Islet of Langerhans (tissue), 1 donor: ENCODE results near the gene SIRT3.
"Not testable (repeated sequence)": the region's sequence is repeated elsewhere in the genome, so short reads cannot be mapped to it uniquely, and the experiment has no call there.

Experiments used
- FAIRE-seq: peaks from one replicate; lab custom pipeline; 2011; peaks lifted over from hg19 to GRCh38; lab: Jason Lieb, UNC

Gene SIRT3

DNA sequence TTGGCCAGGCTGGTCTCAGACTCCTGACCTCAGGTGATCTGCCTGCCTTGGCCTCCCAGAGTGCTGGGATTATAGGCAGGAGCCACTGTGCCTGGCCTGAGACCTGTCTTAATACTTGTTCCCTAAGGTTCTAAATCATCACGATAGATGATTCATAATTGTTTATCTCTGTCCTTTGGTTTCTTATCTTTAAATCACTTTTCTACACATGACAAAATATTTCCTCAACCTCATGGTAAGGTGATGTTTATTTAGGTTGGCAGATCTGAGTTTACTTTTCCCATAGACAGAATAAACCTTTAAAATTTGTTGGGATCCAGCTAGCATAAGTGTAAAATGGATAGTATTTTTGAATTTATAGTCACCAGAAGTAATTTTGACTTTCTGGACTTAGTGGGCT, 4.2 kb upstream of the SIRT3 start:
- FAIRE-seq: no peak

DNA sequence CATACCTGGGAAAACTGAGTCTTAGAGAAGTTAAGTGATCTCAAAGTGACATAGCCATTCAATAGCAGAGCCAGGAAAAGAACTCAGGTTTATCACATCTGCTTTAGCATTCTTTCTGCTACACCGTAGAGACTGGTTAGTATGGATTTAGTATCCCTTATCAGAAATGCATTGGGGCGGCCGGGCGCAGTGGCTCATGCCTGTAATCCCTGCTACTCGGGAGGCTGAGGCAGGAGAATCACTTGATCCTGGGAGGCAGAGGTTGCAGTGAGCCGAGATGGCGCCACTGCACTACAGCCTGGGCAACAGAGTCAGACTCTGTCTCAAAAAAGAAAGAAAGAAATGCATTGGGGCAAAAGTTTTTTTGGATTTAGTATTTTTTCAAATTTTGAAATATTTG, 2.2 kb upstream of the SIRT3 start:
- FAIRE-seq: not testable (repeated sequence)

GRCh38 chr11:236774-237767, 929 bp upstream of the SIRT3 start, which contains the start of gene PSMD13:
Gene PSMD13 (plus strand): TSS chr11:236976. CDS start chr11:237050, 74 bp downstream.
- FAIRE-seq: no peak

DNA sequence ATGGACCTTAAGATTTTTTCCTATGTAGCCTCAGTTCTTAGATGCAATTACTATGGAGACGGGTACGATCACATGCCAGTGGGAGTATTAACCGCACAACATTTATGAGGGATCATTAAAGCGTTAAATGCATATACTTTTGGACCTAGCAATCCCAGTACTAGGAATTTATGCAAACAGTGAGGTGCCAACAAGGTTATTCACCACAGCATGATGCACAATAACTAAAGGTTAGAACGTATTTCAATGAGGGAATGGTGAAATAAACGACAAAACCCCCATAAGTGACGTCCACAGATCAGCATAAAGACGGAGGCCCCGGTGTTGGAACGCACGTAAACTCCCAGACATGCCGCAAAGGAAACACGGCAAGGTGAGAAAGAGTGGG, 539 bp downstream of the SIRT3 start:
- FAIRE-seq: no peak

GRCh38 chr11:235180-235579, 962 bp downstream of the SIRT3 start:
- FAIRE-seq: no peak

DNA sequence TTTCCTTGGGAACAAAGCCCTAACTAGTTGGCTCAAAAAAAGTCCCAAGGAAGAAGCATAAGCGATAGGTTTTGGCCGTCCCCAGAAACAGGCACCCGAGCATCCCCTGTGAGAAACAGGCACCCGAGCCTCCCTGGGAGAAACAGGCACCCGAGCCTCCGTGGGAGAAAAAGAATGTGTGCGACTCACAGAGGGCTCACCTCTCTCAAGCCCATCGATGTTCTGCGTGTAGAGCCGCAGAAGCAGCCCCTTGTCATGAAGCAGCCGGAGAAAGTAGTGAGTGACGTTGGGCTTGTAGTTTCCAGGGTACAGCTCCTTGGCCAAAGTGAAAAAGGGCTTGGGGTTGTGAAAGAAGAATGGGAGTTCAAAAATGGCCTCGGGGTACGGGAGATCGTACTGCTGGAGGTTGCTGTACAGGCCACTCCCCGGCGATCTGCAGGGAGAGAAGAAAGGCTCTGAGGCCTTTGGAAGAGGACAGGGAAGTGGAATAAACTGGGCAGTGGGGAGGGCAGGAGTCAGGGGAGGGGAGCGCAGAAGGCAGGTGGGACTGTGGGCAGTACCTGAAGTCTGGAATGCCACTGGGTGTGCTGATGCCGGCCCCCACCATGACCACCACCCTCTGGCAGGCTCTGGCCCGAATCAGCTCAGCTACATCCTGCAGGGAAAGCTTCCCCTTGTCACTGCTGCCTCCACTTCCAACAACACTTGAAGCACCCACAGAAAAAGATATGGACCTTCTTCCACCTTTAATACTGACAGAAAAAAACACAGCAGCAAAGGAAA, 3.2 kb downstream of the SIRT3 start:
- FAIRE-seq: no peak

DNA sequence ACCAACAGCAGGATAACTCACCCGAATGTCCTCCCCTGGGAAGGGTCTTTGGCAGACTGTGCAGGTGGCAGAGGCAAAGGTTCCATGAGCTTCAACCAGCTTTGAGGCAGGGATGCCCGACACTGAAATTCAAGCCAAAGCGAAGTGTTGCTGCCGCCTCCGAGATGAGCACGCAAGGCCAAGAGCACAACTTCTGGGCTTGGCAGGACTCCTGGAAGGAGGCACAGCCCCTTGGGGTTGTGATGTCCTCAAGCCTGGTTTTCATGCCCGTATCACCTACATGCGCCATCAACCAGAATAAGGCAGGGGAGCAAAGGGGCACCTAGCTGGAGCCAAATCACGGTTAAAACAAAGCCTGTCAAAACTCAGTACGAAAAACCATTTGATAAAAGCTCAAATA, 5.7 kb downstream of the SIRT3 start:
- FAIRE-seq: no peak

DNA sequence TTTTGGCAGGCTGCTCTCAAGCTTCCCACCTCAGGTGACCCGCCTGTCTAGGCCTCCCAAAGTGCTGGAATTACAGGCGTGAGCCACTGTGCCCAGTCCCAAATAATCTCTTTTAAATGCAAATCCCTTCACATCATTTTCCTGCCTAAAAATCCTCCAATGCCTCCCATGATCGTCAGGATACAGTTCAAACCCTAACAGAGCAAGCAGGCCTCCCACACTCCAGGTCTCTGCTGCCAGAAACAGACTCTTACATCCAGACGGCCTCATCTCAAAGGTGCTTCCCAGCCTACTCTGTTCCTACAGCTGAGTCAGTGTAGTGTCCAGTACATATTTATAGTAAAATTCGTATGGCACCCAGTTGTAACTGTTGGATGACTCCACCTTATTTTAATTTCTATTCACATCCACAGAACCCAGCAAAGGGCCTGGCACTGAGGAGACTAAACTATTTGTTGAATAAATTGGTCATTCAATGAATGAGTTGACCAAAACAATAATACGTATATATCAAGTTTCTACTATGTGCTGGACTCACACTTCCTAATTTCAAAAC, 8.2 kb downstream of the SIRT3 start:
- FAIRE-seq: no peak

DNA sequence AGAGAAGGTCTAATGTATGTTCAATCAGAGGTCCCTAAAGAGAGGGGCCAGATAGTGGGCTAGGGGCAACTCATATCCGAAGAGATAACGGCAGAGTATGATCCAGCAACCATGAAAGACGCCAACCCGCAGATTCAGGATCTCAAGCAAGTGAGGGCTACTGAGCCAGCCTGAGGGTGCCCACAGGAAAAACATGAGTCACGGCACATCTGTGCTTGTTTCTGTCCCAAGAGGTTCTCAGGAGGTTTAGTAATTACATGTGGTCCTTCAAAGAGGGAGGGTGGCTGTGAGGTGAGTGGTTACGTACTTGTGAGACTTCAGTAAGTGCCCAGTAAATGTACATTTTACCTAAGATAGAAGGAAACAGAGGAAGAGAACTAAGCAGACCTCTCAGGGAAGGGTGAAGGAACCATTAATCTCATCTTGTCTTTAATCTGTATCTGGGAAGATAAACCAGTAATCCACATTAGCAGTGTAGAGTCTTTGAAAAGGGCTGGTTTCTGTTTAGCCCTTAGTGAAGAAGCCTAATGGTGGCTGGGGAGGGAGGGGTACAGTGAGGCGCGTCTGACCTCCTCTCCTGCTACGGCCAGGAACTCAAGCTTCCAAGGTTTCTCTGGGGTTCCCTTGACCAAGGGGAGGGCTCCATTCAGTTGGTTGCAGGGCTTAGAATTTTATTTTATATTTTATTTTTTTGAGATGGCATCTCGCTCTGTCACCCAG, 10.2 kb downstream of the SIRT3 start:
- no peak for FAIRE-seq

DNA sequence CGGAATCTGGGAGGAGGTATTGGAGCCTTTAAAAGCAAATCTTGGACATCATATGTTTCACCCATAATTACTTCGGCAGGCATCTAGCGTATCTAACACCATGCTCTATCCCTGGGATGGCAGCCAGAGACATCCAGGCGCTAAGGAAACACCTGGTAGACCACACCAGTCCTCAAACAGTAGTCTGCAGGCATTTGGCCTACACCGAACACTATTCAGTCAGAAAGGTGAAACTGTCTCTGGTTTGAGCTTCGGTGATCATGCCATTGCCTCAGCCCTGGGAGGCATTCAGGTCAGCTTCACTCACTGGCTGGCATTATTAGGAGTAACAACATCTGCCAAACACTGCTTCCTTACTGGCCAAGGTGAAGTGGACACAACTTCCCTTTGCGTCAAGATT, 11.7 kb downstream of the SIRT3 start:
- no peak for FAIRE-seq

DNA sequence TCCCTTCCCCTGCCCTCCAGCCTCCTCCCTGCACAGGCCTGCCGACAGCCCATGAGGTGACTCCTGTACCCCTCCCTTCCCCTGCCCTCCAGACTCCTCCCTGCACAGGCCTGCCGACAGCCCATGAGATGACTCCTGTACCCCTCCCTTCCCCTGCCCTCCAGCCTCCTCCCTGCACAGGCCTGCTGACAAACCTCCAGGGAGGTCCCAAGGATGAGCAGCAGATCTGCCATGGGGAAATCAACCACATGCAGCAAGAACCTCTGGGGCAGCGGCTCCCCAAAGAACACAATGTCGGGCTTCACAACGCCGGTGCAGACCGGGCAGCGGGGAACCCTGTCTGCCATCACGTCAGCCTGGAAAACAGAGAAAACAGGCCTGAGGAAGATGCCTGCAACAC, 12.3 kb downstream of the SIRT3 start:
- no peak for FAIRE-seq

DNA sequence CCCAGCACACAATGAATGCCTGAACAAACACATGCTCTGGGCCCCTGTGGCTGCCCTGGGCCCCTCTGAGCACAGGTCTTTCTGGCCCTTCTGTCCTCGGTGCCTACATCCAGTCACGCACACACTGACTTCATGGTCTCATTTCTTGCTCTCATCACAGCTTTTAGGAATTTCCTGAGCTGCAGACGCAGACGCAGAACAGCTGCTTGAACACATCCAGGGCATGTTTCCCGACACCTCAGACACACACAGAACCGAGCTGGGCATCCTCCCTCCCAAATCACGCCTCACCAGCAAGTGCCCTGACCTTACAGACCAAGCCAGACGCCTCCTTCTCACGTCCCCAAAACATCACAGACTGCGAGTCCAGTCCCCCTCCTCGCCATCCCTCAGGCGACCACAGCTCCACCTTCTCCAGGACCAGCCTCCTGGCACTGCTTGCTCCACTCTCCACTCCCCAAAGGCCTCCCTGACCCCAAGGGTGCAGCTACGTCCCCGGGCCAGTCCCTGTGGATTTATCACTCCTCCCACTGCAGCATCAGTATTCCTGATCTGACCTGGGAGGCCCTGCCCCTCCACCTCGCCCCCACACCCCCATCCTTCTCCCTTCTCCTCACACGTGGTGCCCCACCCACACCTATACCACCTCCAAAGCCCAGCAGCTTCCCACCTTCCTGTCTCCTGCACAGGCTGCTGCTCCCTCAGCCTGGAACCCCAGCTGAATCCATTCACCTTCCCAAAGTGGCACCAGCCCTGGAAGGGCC, 12.9 kb downstream of the SIRT3 start:
- no peak for FAIRE-seq

- FAIRE-seq: no peak
These were observed 13.9 kb downstream of the SIRT3 start for GRCh38 chr11:221998-222789.

GRCh38 chr11:221539-221938, 14.6 kb downstream of the SIRT3 start:
- FAIRE-seq: no peak

DNA sequence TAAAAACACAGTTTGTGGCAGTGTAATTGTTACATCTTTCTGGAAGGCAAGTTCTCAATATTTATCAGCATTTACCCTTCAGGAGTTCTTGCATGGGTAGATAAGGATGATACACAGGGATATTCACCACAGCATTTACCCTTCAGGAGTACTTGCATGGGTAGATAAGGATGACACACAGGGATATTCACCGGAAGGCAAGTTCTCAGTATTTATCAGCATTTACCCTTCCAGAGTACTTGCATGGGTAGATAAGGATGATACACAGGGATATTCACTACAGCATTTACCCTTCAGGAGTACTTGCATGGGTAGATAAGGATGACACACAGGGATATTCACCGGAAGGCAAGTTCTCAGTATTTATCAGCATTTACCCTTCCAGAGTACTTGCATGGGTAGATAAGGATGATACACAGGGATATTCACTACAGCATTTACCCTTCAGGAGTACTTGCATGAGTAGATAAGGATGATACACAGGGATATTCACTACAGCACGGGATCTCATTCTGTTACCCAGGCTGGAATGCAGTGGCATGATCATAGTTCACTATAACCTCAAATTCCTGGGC, 15.4 kb downstream of the SIRT3 start:
- not testable (repeated sequence) for FAIRE-seq

- no peak for FAIRE-seq
These were observed 17.1 kb downstream of the SIRT3 start for GRCh38 chr11:218815-219593.

DNA sequence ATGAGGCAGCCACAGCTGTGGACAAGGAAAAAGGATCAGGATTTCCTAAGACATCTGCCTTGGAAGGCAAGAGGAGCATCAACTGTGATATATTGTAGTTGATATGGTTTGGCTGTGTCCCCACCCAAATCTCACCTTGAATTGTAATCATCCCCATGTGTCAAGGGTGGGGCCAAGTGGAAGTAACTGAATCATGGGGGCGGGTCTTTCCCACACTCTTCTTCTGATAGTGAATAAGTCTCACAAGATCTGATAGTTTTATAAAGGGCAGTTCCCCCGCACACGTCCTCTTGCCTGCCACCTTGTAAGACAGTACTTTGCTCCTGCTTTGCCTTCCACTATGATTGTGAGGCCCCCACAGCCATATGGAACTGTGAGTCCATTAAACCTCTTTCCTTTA, 18.4 kb downstream of the SIRT3 start:
- no peak for FAIRE-seq

- FAIRE-seq: no peak
These were observed 19.8 kb downstream of the SIRT3 start for GRCh38 chr11:216081-216974.
